GM12878 (cell line): ENCODE results near the gene PCCA.

ENCODE experiments used
- CBX3 ChIP-seq: fragments of 200-600 bp; sonication (generic); IDR thresholded peaks from 2 replicates; pipeline ENCODE4 v1.6.1; 2016; ENCODE audit warnings: low read depth, borderline replicate concordance
- CHD2 ChIP-seq: IDR thresholded peaks from 2 replicates; pipeline ENCODE4 v1.6.1; 2011; ENCODE audit warnings: low read depth, low read length, improper control_type of control experiment, borderline replicate concordance
- CTCF ChIP-seq, 3 experiments: IDR thresholded peaks in 2 of 3; conservative IDR thresholded peaks in 1 of 3; 2 replicates each; pipeline ENCODE4 v1.5.1; 2011; ENCODE audit warnings: low read depth in 3 of 3, low read length in 3 of 3, mild to moderate bottlenecking in 3 of 3, control low read depth in 2 of 3, moderate library complexity in 2 of 3, inconsistent platforms in 1 of 3, mixed read lengths in 1 of 3; ENCODE audit not compliant: control insufficient read depth in 2 of 3, insufficient read depth in 1 of 3; ENCODE audit errors: extremely low read depth in 1 of 3
- CUX1 ChIP-seq: IDR thresholded peaks from 2 replicates; pipeline ENCODE4 v1.6.1; 2012; ENCODE audit warnings: improper control_type of control experiment, low read depth, low read length; ENCODE audit not compliant: insufficient replicate concordance
- JUND ChIP-seq: IDR thresholded peaks from 2 replicates; pipeline ENCODE4 v1.6.1; 2012; ENCODE audit warnings: low read depth, mild to moderate bottlenecking, low read length, improper control_type of control experiment, moderate library complexity
- KAT2A ChIP-seq: conservative IDR thresholded peaks from 2 replicates; pipeline ENCODE4 v1.6.1; 2011; ENCODE audit warnings: low read depth, low read length; ENCODE audit not compliant: control insufficient read depth
- POLR2AphosphoS5 ChIP-seq: IDR thresholded peaks from 2 replicates; pipeline ENCODE4 v1.6.1; 2011; ENCODE audit warnings: mild to moderate bottlenecking, low read length, inconsistent platforms
- RAD21 ChIP-seq: IDR thresholded peaks from 2 replicates; pipeline ENCODE4 v1.6.1; 2011; ENCODE audit warnings: mild to moderate bottlenecking, low read depth, low read length, moderate library complexity; ENCODE audit not compliant: insufficient read depth
- REST ChIP-seq: IDR thresholded peaks from 2 replicates; pipeline ENCODE4 v1.6.1; 2012; ENCODE audit warnings: mild to moderate bottlenecking, low read depth, low read length
- YY1 ChIP-seq: IDR thresholded peaks from 2 replicates; pipeline ENCODE4 v1.6.1; 2011; ENCODE audit warnings: low read depth, mild to moderate bottlenecking, low read length

- no peak for TF ChIP-seq KAT2A
- no peak for TF ChIP-seq YY1
- TF ChIP-seq CUX1 = no peak
- TF ChIP-seq CTCF (IDR thresholded peaks at IDR 0.05 in 2 of 3, conservative IDR thresholded peaks at IDR 0.05 in 1 of 3; ENCODE audit: control insufficient read depth in 2 of 3, extremely low read depth in 1 of 3, insufficient read depth in 1 of 3, low read depth in 3 of 3, low read length in 3 of 3) = no peak
- TF ChIP-seq CHD2 = no peak
- TF ChIP-seq REST = no peak
- TF ChIP-seq RAD21 = no peak
- TF ChIP-seq POLR2AphosphoS5 = no peak
- TF ChIP-seq CBX3 = no peak
- TF ChIP-seq JUND = no peak
Measured at GRCh38 chr13:100112186-100112838, 23.4 kb downstream of the PCCA start.
